Measurements from ENCODE around the gene TP53TG5.

Gene TP53TG5

GRCh38 chr20:45325371-45325770, 52.8 kb downstream of the TP53TG5 start:
- no peak for DNase-seq (ENCODE audit: low read depth)

DNA sequence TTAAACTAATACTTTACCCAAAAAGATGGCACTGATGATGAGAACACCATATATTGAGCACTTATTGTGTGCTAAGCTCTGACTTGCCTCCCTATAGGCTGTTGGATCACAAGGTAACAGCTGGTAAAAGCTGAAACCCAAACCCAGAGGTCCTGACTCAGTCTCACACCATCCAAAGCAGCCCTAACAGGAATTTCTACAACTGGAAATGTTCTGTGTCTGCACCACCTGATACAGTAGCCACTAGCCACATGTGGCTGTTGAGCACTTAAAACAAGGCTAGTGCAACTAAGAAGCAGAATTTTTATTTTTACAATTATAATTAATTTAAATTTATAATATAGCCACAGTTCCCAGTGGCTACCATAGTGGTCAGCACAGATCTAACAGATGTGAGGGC, 54.4 kb downstream of the TP53TG5 start:
- DNase-seq (ENCODE audit: low read depth), result no peak

DNA sequence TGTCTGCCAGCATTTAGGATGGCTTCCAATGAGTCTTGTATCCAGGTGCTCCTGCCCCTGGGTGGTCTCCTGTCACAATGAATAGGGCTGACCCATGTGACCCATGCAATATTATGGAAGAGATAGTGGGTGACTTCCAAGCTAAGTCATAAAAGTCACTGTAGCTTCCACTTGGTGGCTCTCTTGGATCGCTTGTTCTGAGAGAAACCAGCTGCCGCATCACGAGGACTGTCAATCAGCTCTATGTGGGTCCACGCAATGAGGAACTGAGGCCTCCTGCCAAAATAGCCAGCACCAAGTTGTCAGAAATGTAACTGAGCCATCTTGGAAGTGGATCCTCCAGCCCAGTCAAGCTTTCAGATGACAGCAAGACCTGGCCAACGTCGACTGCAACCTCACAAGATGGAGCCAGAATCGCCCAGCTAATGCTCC, 55.2 kb downstream of the TP53TG5 start:
- DNase-seq (ENCODE audit: low read depth), result no peak
